ENCODE measurements around the gene NLRP12. TPM values are rescaled to one million over a fixed set of nuclear protein-coding genes. Genes with fewer than 3 reads are reported as not detected.
"Not testable (repeated sequence)": the region's sequence is repeated elsewhere in the genome, so short reads cannot be mapped to it uniquely, and the experiment has no call there.

Gene NLRP12
- polyA plus RNA-seq (ENCODE audit: insufficient read length) = 0.25 TPM

GRCh38 chr19:53824134-53824611, at the start of gene NLRP12:
Gene NLRP12 (minus strand): TSS chr19:53824314. CDS start chr19:53824174, 140 bp downstream.
- peak; percentile 29 for DNase-seq (ENCODE audit: low read depth)

- no peak for DNase-seq (ENCODE audit: low read depth)
Measured at GRCh38 chr19:53872762-53873161, 48.6 kb upstream of the NLRP12 start.

- DNase-seq (ENCODE audit: low read depth) = no peak
Measured at GRCh38 chr19:53871454-53871853, 47.3 kb upstream of the NLRP12 start.

GRCh38 chr19:53870485-53870844, 46.4 kb upstream of the NLRP12 start:
- DNase-seq (ENCODE audit: low read depth) = no peak

- not testable (repeated sequence) for DNase-seq (ENCODE audit: low read depth)
Measured at GRCh38 chr19:53869805-53870484, 45.8 kb upstream of the NLRP12 start.

GRCh38 chr19:53868892-53869804, 45.0 kb upstream of the NLRP12 start:
- DNase-seq (ENCODE audit: low read depth) = no peak

GRCh38 chr19:53868091-53868891, 44.2 kb upstream of the NLRP12 start:
- DNase-seq (ENCODE audit: low read depth) = no peak

GRCh38 chr19:53867225-53868090, 43.3 kb upstream of the NLRP12 start, which contains the start of gene MYADM:
Gene MYADM (plus strand): TSS chr19:53867883. CDS start chr19:53873530, 5,647 bp downstream.
- DNase-seq (ENCODE audit: low read depth) = peak; percentile 97

GRCh38 chr19:53866865-53867224, 42.7 kb upstream of the NLRP12 start:
- DNase-seq (ENCODE audit: low read depth) = no peak

- DNase-seq (ENCODE audit: low read depth) = no peak
Measured at GRCh38 chr19:53865918-53866864, 42.1 kb upstream of the NLRP12 start.

- no peak for DNase-seq (ENCODE audit: low read depth)
Measured at GRCh38 chr19:53865523-53865917, 41.4 kb upstream of the NLRP12 start.

GRCh38 chr19:53864308-53864836, 40.3 kb upstream of the NLRP12 start:
- DNase-seq (ENCODE audit: low read depth) = no peak

- DNase-seq (ENCODE audit: low read depth) = no peak
Measured at GRCh38 chr19:53853707-53854106, 29.6 kb upstream of the NLRP12 start.

- DNase-seq (ENCODE audit: low read depth) = no peak
Measured at GRCh38 chr19:53849237-53849676, 25.1 kb upstream of the NLRP12 start.

GRCh38 chr19:53847555-53847954, 23.4 kb upstream of the NLRP12 start:
- no peak for DNase-seq (ENCODE audit: low read depth)

- no peak for DNase-seq (ENCODE audit: low read depth)
Measured at GRCh38 chr19:53844849-53845246, 20.7 kb upstream of the NLRP12 start.

- not testable (repeated sequence) for DNase-seq (ENCODE audit: low read depth)
Measured at GRCh38 chr19:53840914-53841313, 16.8 kb upstream of the NLRP12 start.

GRCh38 chr19:53840241-53840640, 16.1 kb upstream of the NLRP12 start:
- DNase-seq (ENCODE audit: low read depth) = not testable (repeated sequence)

- not testable (repeated sequence) for DNase-seq (ENCODE audit: low read depth)
Measured at GRCh38 chr19:53838446-53838845, 14.3 kb upstream of the NLRP12 start.

All from forelimb muscle (tissue), 1 donor.